HG02981 (cell line): Measurements from ENCODE around the gene REM2.

Experiments used
- ATAC-seq: cut with Tn5 transposase; IDR thresholded peaks from one replicate; pipeline ENCODE4 v1.9.1; 2021; ENCODE audit warnings: mild to moderate bottlenecking, moderate library complexity; ENCODE audit not compliant: unreplicated experiment

The REM2 gene, protein sequence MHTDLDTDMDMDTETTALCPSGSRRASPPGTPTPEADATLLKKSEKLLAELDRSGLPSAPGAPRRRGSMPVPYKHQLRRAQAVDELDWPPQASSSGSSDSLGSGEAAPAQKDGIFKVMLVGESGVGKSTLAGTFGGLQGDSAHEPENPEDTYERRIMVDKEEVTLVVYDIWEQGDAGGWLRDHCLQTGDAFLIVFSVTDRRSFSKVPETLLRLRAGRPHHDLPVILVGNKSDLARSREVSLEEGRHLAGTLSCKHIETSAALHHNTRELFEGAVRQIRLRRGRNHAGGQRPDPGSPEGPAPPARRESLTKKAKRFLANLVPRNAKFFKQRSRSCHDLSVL

DNA sequence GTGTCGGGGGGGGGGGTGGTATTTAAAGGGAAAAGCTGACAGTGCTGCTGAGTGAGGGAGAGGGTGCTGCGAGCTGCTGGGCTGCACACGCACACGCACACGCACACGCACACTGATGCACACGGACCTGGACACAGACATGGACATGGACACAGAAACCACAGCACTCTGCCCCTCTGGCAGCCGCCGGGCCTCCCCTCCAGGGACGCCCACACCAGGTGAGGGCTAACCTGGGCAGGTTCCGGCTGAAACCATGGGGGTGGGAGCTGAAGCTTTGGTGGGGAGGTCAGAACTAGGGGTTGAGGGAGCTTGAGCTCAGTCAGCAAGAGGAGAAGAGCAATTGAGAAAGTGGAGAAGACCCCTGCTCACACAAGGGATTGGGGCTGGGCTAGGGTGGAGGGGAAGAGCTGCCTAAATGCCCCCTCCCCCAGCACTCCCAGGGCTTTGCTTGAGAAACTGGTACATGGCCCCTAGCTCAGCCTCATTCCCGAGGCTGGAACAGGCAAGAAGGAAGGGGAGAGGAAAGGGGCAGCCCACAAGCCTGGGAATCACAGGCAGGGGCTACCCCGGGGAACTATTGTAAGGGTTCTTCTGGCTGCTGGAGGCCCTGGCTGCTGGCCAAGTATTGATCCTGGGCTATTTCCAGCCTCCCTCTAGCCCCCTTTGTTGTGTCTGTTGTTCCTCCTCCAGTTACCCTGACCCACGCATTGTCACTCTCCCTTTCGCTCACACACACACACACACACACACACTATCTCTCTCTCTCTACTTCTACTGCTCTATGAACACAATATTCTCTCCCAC is at the start of gene REM2:
TSS of gene REM2 (plus strand) at position 50 of the 804 bp plus-strand sequence. CDS start at position 116, 66 bp downstream.
- ATAC-seq = no peak

DNA sequence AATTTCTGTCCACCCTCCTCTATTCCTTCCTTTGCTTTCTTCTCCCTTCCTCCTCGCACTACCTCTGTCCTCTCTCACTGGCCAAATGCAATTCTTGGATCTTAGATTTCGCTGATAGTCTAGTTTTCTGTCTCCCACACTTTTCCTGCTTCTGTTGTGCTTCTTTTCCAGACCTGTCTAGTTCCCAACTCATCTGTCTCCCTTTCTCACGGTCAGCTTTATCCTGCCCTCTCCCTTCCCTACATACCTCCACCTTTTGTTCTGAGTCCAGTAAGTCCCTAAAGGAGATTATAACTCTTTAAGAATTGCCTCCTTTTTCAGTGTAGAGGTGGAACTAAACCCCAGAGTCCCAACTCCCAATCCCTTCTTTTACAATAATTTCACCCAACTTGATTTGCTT is 47.5 kb upstream of the REM2 start:
- no peak for ATAC-seq

DNA sequence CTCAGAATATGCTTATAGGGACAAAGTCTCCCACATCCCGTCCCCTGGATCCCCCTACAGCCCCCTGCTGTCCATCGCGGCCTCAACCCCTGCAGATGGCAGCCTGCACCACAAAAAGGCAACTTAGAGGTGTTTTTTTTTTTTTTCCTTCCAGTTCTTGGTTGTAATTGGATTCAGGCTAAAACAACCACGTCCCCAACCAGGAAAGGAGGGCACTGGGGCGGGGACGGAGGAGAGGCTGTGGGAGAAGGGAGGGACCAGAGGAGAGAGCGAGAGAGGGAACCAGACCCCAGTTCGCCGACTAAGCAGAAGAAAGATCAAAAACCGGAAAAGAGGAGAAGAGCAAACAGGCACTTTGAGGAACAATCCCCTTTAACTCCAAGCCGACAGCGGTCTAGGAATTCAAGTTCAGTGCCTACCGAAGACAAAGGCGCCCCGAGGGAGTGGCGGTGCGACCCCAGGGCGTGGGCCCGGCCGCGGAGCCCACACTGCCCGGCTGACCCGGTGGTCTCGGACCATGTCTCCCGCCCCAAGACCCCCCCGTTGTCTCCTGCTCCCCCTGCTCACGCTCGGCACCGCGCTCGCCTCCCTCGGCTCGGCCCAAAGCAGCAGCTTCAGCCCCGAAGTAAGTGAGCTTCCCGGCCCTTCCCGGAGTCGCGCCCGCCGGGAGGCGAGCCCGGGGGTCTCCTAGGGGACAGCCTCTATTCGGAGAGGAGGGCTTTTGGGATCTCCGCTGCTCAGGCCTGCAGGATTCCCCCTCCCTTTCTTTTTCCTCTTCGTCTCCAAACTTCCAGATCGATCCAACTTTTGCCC is 46.5 kb upstream of the REM2 start, which contains the start of gene MMP14:
TSS of gene MMP14 (plus strand) at position 285 of the 813 bp plus-strand sequence. CDS start at position 518, 233 bp downstream.
- no peak for ATAC-seq

DNA sequence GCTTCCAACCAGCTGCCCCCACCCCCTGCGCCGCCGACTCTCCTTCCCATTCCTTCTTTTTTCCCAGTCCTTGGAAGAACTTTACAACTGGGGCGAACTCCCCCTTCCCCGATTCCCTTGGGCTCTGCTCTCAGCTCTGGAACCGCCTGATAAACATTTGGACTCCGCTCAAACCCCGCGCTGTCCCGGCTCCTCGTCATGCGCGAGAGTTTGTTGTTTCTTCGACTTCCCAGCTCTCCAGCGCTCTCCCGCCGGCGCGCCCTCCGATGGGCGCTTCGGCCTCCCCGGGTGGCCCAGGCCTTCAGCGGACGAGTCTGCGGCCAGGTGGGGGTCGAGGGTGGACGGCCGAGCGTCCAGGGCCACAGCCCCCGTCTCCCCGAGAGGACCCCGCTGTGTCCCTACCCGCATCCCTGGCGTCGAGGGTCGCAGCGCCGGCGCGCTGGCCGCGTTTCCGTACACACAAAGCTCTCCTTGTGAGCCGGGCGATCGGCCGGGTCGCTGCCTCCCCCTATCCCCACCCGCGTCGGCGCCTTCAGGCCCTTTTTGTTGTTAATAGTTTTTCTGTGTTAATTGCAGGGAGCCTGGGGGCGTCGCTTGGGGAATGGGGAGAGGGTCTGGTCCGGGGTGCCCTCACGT is 45.8 kb upstream of the REM2 start:
- no peak for ATAC-seq

DNA sequence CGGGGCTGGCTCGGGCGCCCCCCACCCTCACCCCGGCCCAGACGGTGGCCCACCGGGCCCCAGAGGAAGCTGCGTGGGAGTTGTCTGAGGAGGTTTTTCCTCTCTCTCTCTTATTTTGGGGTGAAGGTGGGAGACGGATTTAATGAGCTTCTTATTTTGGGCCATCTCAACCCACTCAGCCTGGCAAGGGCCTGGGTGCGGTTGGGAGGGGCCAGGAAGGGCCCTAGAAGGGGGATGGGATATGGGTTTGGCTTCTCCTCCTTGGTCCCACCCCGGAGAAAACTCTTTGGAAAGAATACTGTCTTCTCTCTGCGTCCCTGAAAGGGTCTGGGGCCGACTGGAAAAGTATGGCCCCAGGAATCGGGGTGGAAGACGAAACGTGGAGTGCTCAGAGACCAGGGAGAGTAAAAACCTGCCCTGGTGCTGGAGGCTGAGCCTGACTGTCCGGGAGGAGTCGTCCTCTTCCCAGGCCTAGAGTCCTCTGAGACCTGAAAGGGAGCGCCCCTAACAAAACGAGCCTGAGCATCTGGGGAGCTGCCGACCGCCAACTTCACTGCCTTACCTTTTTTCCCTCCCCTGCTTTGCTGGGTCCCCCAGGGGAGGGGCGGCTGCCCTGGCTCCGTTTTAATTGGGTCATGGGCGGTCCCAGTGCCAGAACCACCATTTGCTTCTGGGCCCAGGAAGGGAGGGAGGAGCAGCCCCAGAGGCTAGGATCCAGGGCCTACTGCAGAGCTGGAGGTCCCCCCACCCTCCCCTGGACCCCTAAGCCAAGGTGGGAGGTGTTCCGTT is 45.1 kb upstream of the REM2 start:
- ATAC-seq = no peak

DNA sequence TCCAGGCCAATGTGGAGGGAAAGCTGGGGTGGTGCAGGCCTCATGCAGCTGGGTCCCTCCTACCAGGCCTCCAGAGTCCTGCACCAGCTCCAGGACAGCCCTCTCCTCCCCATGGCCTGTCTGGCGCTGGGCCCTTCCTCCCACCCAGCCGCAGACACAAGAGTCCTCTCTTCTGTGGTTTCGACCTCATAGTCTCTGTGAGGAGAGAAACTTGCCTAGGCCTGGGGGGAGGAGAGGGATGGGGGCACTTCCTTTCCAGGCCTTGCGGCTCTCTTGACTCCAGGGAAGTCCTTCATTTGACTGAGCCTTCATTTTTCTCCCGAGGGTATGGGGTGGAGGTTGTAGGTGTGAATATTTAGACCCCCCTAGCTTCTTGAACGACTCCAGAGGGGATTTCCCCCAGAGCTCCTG is 44.4 kb upstream of the REM2 start:
- no peak for ATAC-seq

DNA sequence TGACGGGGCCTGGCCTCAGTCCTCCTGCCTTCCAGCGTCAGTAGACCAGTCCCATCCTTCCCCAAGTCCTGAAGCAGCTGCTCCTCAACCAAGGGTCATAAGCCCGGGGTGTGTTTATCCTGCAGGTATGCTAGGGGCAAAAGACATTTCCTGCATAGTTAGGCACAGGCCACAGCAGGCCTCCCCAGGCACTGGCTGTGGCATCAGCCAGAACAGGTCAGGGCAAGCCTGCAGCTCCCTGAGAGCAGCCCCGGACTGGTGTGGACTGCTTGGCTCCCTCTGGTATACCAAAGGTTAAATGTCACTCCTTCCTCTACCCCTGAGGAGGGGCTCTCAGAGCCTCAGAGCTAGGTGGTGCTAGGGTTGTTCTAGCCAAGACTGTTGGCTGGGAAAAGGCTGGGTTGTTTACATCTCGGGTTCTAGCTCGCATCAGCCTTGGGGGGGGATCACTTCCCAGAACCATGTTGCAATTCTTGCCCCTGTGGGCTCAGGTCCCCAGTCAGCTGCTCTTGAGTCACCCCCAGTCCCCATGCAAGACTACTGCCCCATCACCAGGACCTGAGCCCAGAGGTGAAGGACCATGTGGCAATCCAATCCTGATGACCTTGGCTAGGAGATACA is 43.8 kb upstream of the REM2 start:
- no peak for ATAC-seq

DNA sequence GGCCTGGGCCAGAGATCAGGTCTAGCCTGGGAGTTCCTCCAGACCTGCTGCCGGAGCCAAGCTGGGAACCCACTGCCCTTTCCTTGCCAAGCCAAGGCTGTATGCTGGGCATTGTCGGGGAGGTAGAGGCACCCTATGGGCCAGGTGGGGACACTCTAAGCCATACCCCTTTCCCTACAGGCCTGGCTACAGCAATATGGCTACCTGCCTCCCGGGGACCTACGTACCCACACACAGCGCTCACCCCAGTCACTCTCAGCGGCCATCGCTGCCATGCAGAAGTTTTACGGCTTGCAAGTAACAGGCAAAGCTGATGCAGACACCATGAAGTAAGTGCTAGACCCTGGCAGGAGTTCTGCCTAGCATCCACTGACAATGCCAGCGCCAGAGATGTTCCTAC is 41.7 kb upstream of the REM2 start:
- ATAC-seq = no peak

DNA sequence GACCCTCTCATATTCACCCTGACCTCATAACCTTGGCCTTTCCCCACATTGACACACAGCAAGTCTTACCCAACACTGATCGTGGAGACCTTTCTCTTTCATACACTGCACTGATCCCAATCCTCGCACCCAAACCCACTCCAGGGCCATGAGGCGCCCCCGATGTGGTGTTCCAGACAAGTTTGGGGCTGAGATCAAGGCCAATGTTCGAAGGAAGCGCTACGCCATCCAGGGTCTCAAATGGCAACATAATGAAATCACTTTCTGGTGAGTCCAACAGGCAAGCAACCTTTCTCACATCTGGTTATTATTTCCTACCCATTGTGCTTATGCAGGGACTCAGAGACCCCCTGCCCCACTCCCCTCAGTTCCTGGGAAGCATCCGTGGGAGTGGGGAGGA is 41.3 kb upstream of the REM2 start:
- no peak for ATAC-seq

DNA sequence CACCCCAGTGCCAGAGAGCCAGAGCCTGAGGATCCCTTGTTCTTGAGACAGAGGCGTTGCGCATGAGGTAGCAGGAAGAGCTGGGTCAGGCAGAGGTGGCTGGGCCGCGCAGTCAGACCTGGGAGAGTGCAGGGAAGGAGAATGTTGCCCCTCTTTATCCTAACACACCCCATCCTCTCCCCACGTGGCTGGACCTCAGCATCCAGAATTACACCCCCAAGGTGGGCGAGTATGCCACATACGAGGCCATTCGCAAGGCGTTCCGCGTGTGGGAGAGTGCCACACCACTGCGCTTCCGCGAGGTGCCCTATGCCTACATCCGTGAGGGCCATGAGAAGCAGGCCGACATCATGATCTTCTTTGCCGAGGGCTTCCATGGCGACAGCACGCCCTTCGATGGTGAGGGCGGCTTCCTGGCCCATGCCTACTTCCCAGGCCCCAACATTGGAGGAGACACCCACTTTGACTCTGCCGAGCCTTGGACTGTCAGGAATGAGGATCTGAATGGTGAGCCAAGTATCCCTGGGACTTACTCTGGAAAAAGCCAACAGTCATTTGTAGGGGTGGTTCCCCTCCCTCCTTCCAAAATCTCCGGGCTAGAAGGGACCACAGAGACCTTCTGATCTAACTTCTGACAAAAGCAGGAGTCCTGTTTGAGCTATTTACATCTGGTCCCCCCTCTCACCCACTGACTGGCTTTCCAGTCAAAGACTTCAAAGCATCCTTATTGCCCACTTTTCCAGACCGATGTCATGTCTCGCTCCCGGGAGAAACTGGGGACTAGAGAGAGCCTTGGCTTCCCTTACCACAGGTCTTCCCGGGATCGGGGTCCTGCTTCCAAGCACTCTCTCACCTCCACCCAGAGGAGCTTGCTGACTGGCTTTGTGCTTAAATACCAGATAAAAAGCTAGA is 40.6 kb upstream of the REM2 start:
- no peak for ATAC-seq

DNA sequence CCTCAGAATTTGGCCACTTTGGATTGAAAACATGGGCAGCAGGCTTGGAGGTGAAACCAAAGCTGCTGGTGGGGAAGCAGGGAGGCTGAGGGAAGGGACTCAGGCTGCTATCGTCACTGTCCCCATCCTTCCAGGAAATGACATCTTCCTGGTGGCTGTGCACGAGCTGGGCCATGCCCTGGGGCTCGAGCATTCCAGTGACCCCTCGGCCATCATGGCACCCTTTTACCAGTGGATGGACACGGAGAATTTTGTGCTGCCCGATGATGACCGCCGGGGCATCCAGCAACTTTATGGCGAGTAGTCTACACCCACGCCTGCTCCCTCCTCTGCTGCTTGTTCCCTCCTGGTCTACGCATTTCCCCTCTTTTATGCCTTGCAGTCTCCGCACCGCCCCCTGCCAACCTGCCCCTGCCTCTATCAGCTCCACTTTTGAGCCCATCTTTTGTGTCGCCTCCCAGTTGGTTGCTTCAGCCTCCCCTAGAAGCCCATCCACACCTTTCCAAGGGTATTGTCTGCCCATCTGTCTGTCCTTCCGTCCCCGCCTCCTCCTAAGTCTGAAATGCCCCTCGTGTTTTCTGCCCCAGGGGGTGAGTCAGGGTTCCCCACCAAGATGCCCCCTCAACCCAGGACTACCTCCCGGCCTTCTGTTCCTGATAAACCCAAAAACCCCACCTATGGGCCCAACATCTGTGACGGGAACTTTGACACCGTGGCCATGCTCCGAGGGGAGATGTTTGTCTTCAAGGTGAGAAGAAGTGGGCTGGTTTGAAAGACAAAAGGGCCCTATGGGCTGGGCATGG is 39.7 kb upstream of the REM2 start:
- no peak for ATAC-seq

DNA sequence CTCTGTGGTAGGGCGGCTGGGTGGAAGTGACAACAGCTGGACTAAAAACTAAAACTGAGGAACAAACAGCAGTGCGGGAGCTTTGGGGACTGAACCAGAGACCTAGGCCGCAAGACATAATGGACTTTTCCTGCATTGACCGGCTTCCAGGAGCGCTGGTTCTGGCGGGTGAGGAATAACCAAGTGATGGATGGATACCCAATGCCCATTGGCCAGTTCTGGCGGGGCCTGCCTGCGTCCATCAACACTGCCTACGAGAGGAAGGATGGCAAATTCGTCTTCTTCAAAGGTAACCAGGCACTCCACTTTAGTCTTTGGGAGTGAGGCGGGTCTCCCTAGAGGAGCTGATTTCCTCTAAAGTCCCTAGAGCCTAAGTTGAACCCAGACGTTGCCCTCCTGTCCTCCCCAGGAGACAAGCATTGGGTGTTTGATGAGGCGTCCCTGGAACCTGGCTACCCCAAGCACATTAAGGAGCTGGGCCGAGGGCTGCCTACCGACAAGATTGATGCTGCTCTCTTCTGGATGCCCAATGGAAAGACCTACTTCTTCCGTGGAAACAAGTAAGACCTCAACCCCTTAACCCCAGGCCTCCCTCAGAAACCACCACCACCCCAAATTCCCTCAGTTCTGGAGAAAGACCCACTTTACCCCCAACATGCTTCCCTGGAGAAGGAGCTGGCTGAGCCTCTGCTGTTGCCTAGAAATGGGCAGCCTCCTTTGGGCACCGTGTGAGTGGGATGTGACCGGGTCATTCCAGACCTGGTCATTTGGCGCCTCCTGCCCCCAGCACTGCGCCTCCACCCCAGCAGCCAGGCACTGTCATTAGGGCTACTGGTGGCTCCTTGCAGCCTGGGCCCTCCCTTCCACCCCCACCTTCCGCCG is 38.6 kb upstream of the REM2 start:
- no peak for ATAC-seq

DNA sequence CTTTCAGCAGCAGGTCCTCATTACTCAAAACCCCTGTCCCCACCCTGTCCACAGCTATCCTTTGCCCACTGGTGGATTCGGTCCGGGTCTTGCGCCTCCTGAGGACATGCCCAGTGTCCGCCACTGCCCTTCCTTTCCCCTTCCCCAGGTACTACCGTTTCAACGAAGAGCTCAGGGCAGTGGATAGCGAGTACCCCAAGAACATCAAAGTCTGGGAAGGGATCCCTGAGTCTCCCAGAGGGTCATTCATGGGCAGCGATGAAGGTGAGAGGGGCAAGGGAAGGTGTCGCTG is 38.0 kb upstream of the REM2 start:
- no peak for ATAC-seq

DNA sequence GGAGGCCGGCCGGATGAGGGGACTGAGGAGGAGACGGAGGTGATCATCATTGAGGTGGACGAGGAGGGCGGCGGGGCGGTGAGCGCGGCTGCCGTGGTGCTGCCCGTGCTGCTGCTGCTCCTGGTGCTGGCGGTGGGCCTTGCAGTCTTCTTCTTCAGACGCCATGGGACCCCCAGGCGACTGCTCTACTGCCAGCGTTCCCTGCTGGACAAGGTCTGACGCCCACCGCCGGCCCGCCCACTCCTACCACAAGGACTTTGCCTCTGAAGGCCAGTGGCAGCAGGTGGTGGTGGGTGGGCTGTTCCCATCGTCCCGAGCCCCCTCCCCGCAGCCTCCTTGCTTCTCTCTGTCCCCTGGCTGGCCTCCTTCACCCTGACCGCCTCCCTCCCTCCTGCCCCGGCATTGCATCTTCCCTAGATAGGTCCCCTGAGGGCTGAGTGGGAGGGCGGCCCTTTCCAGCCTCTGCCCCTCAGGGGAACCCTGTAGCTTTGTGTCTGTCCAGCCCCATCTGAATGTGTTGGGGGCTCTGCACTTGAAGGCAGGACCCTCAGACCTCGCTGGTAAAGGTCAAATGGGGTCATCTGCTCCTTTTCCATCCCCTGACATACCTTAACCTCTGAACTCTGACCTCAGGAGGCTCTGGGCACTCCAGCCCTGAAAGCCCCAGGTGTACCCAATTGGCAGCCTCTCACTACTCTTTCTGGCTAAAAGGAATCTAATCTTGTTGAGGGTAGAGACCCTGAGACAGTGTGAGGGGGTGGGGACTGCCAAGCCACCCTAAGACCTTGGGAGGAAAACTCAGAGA is 37.0 kb upstream of the REM2 start:
- no peak for ATAC-seq

DNA sequence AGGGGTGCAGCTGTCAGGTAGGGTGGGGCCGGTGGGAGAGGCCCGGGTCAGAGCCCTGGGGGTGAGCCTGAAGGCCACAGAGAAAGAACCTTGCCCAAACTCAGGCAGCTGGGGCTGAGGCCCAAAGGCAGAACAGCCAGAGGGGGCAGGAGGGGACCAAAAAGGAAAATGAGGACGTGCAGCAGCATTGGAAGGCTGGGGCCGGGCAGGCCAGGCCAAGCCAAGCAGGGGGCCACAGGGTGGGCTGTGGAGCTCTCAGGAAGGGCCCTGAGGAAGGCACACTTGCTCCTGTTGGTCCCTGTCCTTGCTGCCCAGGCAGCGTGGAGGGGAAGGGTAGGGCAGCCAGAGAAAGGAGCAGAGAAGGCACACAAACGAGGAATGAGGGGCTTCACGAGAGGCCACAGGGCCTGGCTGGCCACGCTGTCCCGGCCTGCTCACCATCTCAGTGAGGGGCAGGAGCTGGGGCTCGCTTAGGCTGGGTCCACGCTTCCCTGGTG is 36.2 kb upstream of the REM2 start:
- no peak for ATAC-seq
